RWPE2 (cell line): ENCODE measurements around the gene PANX1.
A peak's percentile ranks its signal among the peaks of the same experiment; 100 is the strongest.

Source experiments
- ATAC-seq: fragments of 200-7000 bp; cut with Tn5 transposase; 3 replicates; pipeline ENCODE4 v1.9.1; 2021; ENCODE audit warnings: low read depth
- DNase-seq: peaks from one replicate; pipeline ENCODE4 v3.0.0-alpha.2; 2020; ENCODE audit warnings: low spot score
- H3K27ac ChIP-seq: fragments of 450-650 bp; 2 replicates; pipeline ENCODE4 v1.5.1; 2017; ENCODE audit warnings: mild to moderate bottlenecking; ENCODE audit not compliant: poor library complexity, severe bottlenecking
- H3K27me3 ChIP-seq: fragments of 250-450 bp; sonication (Bioruptor Pico); 2 replicates; pipeline ENCODE4 v1.5.1; 2021; ENCODE audit warnings: mild to moderate bottlenecking, moderate library complexity; ENCODE audit not compliant: insufficient read depth, poor library complexity, severe bottlenecking
- H3K36me3 ChIP-seq: fragments of 250-450 bp; sonication (Bioruptor Pico); 2 replicates; pipeline ENCODE4 v1.5.1; 2020; ENCODE audit warnings: low read depth, mild to moderate bottlenecking, moderate library complexity
- H3K4me1 ChIP-seq: fragments of 250-450 bp; sonication (Bioruptor Pico); 2 replicates; pipeline ENCODE4 v1.5.1; 2021; ENCODE audit warnings: mild to moderate bottlenecking, moderate library complexity; ENCODE audit not compliant: insufficient read depth, poor library complexity, severe bottlenecking
- H3K4me3 ChIP-seq: fragments of 250-450 bp; sonication (Bioruptor Pico); 2 replicates; pipeline ENCODE4 v1.5.1; 2021; ENCODE audit warnings: mild to moderate bottlenecking, moderate library complexity; ENCODE audit not compliant: severe bottlenecking
- H3K9me3 ChIP-seq: fragments of 250-450 bp; sonication (Bioruptor Pico); 2 replicates; pipeline ENCODE4 v1.5.1; 2021; ENCODE audit warnings: mild to moderate bottlenecking, moderate library complexity; ENCODE audit not compliant: severe bottlenecking
- CTCF ChIP-seq: fragments of 450-650 bp; IDR thresholded peaks from one replicate; pipeline ENCODE4 v1.5.1; 2017; ENCODE audit warnings: mild to moderate bottlenecking, moderate library complexity; ENCODE audit not compliant: poor library complexity, severe bottlenecking

PANX1 gene

GRCh38 chr11:94168882-94169281 lies 40.2 kb downstream of the PANX1 start:
- H3K9me3 ChIP-seq: peaks cover 3% of the 10 kb centered on the region
- H3K27me3 ChIP-seq: no peaks in the 10 kb centered on the region
- H3K4me3 ChIP-seq: no peak overlapping the region
- no peak overlapping the region for H3K27ac ChIP-seq
- H3K4me1 ChIP-seq: no peaks in the 10 kb centered on the region
- no peak for DNase-seq
- H3K36me3 ChIP-seq: peaks cover 7% of the 10 kb centered on the region
- no peak for TF ChIP-seq CTCF
- ATAC-seq: no peak

GRCh38 chr11:94169516-94169915 lies 40.9 kb downstream of the PANX1 start:
- Histone ChIP-seq H3K9me3 (no peaks in the 10 kb centered on the region), H3K27me3 (no peaks in the 10 kb centered on the region), H3K4me3 (no peak overlapping the region), H3K4me1 (no peaks in the 10 kb centered on the region), H3K27ac (no peak overlapping the region), H3K36me3 (peaks cover 7% of the 10 kb centered on the region)
- DNase-seq (no peak), ATAC-seq (no peak)
- TF ChIP-seq CTCF: no peak

GRCh38 chr11:94169930-94170545 lies 41.4 kb downstream of the PANX1 start:
- no peak overlapping the region for H3K4me3 ChIP-seq
- ATAC-seq: no peak
- H3K36me3 ChIP-seq: peaks cover 7% of the 10 kb centered on the region
- no peaks in the 10 kb centered on the region for H3K27me3 ChIP-seq
- H3K4me1 ChIP-seq: no peaks in the 10 kb centered on the region
- no peaks in the 10 kb centered on the region for H3K9me3 ChIP-seq
- no peak for DNase-seq
- TF ChIP-seq CTCF: no peak
- no peak overlapping the region for H3K27ac ChIP-seq

- Histone ChIP-seq H3K36me3 (peaks cover 7% of the 10 kb centered on the region), H3K9me3 (no peaks in the 10 kb centered on the region), H3K4me3 (no peak overlapping the region), H3K27me3 (no peaks in the 10 kb centered on the region), H3K4me1 (no peaks in the 10 kb centered on the region), H3K27ac (no peak overlapping the region)
- ATAC-seq (no peak), DNase-seq (no peak)
- no peak for TF ChIP-seq CTCF
Measured at GRCh38 chr11:94170953-94171352, 42.3 kb downstream of the PANX1 start.

- H3K36me3 ChIP-seq: peaks cover 7% of the 10 kb centered on the region
- TF ChIP-seq CTCF: peak; percentile 42
- no peak overlapping the region for H3K4me3 ChIP-seq
- no peak overlapping the region for H3K27ac ChIP-seq
- no peaks in the 10 kb centered on the region for H3K4me1 ChIP-seq
- H3K9me3 ChIP-seq: no peaks in the 10 kb centered on the region
- no peaks in the 10 kb centered on the region for H3K27me3 ChIP-seq
- DNase-seq (no peak), ATAC-seq (no peak)
Measured at GRCh38 chr11:94171693-94172440, 43.2 kb downstream of the PANX1 start.
